Thoracic aorta (tissue), 2 donors: Measurements from ENCODE around the gene EYA4. TPM values are rescaled to one million over a fixed set of nuclear protein-coding genes. Genes with fewer than 3 reads are reported as not detected.

Experiments used
- ATAC-seq: fragments of 150-250 bp; one replicate; pipeline ENCODE4 v1.8.0; 2017; ENCODE audit warnings: low read depth; ENCODE audit not compliant: insufficient number of reproducible peaks, low FRiP score
- DNase-seq: peaks from one replicate; pipeline ENCODE4 v3.0.0-alpha.2; 2020; ENCODE audit warnings: low spot score
- H3K27ac ChIP-seq, 2 donors: fragments of 200-600 bp; sonication (generic); 1 replicate in 1 of 2; 2 replicates in 1 of 2; pipeline ENCODE4 v1.5.1; 2016; ENCODE audit warnings: mild to moderate bottlenecking in 2 of 2, moderate library complexity in 2 of 2
- H3K27me3 ChIP-seq: fragments of 200-600 bp; sonication (generic); replicated peaks from 2 replicates; pipeline ENCODE4 v1.6.0; 2016; ENCODE audit warnings: mild to moderate bottlenecking; ENCODE audit not compliant: insufficient read depth
- H3K36me3 ChIP-seq: fragments of 200-600 bp; sonication (generic); one replicate; pipeline ENCODE4 v1.5.1; 2016
- H3K4me1 ChIP-seq, 2 donors: fragments of 200-600 bp; sonication (generic); 1 replicate in 1 of 2; 2 replicates in 1 of 2; pipeline versions ENCODE4 v1.5.1 to v1.6.0; 2016; ENCODE audit warnings: low read depth in 2 of 2, mild to moderate bottlenecking in 1 of 2; ENCODE audit not compliant: control insufficient read depth in 1 of 2
- H3K4me3 ChIP-seq: fragments of 200-600 bp; sonication (generic); 2 replicates; pipeline ENCODE4 v1.5.1; 2016; ENCODE audit warnings: mild to moderate bottlenecking
- H3K9me3 ChIP-seq: fragments of 200-600 bp; sonication (generic); 2 replicates; pipeline ENCODE4 v1.5.1; 2016
- total RNA-seq, 2 donors: library from RNA; depleted of rRNA; stranded (reverse); fragments of >200 nt; gene quantifications; one replicate each; pipeline versions ENCODE4 v1.1.0 to v1.2.3, GENCODE V29; 2016
- TF ChIP-seq, protein P1 (sequence below): fragments of 200-600 bp; sonication (generic); IDR thresholded peaks from one replicate; pipeline ENCODE4 v1.5.1; 2019; ENCODE audit warnings: antibody characterized with exemption

EYA4 gene
- total RNA-seq, 2 donors from 2014 or later: 1.3 to 3.0 TPM

DNA sequence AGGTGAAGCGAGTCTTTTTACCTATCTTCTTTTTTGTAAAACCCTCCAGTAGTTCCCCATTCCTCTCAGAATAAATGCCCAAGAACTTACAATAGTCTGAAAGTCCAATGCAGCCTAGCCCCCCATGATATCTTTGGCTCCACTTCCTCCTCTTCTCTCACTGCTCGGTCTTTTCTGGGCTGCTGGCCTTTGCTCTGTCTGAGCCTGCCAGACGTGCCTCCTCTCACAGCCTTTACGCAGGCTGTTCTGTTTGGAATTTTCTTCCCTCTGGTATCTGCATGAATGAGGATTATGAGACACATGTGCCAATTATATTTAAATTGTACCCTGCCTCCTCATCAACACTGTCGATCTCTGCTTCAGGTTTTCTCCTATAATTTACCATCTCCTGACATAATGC is 174.1 kb downstream of the EYA4 start:
- DNase-seq (no peak), ATAC-seq (no peak)
- TF ChIP-seq, protein P1, sequence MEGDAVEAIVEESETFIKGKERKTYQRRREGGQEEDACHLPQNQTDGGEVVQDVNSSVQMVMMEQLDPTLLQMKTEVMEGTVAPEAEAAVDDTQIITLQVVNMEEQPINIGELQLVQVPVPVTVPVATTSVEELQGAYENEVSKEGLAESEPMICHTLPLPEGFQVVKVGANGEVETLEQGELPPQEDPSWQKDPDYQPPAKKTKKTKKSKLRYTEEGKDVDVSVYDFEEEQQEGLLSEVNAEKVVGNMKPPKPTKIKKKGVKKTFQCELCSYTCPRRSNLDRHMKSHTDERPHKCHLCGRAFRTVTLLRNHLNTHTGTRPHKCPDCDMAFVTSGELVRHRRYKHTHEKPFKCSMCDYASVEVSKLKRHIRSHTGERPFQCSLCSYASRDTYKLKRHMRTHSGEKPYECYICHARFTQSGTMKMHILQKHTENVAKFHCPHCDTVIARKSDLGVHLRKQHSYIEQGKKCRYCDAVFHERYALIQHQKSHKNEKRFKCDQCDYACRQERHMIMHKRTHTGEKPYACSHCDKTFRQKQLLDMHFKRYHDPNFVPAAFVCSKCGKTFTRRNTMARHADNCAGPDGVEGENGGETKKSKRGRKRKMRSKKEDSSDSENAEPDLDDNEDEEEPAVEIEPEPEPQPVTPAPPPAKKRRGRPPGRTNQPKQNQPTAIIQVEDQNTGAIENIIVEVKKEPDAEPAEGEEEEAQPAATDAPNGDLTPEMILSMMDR: no peak
- Histone ChIP-seq H3K36me3 (no peaks in the 10 kb centered on the region), H3K27ac (no peak overlapping the region), H3K9me3 (no peaks in the 10 kb centered on the region), H3K4me3 (no peak overlapping the region), H3K27me3 (no peaks in the 10 kb centered on the region), H3K4me1 (no peaks in the 10 kb centered on the region)

DNA sequence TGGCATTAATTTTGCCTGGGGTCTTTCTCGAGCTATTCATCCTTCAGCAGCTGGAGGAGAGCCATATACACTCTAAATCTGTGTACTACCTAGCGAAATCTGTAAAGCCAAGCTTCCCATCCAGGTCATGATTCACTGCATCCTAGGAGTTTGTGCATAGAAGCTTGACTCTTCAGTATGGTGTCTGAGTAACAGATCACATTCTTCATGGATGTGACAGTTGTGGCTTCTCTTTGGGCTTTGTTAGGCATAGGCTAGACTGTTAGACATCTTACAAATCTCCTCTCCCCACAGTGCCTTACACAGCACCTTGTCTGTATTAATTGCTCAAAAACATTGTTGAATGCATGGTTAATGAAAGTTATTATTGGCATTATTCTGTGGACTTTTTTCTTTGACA is 177.0 kb downstream of the EYA4 start:
- H3K9me3 ChIP-seq: no peaks in the 10 kb centered on the region
- ATAC-seq (no peak), DNase-seq (no peak)
- H3K27me3 ChIP-seq: no peaks in the 10 kb centered on the region
- H3K4me3 ChIP-seq: no peak overlapping the region
- no peaks in the 10 kb centered on the region for H3K4me1 ChIP-seq
- H3K36me3 ChIP-seq: no peaks in the 10 kb centered on the region
- no peak overlapping the region for H3K27ac ChIP-seq
- TF ChIP-seq, protein P1: no peak

DNA sequence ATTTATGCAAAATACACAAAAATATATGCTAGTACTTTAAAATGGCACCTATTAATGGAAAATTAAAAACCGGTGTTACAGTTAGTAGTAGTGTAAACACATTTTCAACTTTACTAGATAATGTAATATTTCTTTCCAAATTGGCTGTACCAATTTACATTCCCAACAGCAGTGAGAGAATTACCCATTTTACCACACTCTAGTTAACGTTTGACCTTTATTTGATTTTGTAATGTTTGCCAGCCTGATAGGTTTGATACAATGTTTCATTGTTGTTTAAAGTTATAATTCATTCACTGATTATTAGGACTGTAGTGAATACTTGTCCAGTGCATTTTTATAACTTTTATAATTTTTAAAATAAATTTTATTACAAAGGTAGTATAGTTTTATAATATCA is 182.1 kb downstream of the EYA4 start:
- TF ChIP-seq, protein P1: no peak
- ATAC-seq (no peak), DNase-seq (no peak)
- Histone ChIP-seq H3K4me3 (no peak overlapping the region), H3K27me3 (no peaks in the 10 kb centered on the region), H3K27ac (no peak overlapping the region), H3K36me3 (no peaks in the 10 kb centered on the region), H3K9me3 (no peaks in the 10 kb centered on the region), H3K4me1 (no peaks in the 10 kb centered on the region)

DNA sequence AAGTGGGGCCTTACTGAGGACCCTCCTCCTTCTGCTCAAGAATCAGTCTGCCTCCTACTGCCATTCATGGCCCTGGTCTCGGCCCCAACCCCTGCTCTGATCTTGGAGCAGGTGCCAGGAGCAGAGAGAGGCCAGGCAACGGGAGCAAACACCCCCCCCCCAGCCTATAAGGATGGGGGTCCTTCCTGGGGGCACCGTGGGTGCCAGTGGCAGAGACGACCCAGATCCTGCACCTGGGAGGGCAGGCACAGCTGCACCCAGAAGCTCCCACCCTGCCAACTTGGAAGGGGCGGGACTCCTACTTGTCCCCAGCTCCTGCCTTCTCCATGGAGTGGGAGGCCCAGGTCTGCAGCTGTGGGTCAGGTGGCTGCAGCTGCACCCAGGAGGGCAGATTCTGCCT is 183.2 kb downstream of the EYA4 start:
- H3K4me3 ChIP-seq: no peak overlapping the region
- H3K4me1 ChIP-seq: no peaks in the 10 kb centered on the region
- H3K36me3 ChIP-seq: no peaks in the 10 kb centered on the region
- H3K27ac ChIP-seq: no peak overlapping the region
- no peaks in the 10 kb centered on the region for H3K27me3 ChIP-seq
- DNase-seq (no peak), ATAC-seq (no peak)
- TF ChIP-seq, protein P1: no peak
- H3K9me3 ChIP-seq: no peaks in the 10 kb centered on the region

DNA sequence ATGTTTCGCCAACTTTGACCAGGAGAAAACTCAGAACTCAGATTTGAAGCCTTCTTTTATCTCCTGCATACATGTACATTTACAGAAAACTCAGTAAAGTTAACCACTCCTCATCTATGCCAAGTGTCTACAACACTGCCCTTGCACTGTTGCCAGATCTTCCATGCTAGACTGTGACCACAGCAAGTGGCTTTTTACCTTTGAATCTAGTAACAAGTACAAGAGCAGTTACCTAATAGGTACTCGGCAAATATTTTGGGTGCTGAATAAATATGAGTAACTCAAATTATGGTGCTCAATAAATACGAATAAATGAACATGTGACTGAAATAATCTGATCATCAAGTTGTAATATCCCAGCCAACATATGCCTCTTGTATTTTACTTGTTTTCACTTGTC is 184.9 kb downstream of the EYA4 start:
- no peaks in the 10 kb centered on the region for H3K36me3 ChIP-seq
- H3K27ac ChIP-seq: no peak overlapping the region
- no peak overlapping the region for H3K4me3 ChIP-seq
- H3K4me1 ChIP-seq: no peaks in the 10 kb centered on the region
- H3K27me3 ChIP-seq: no peaks in the 10 kb centered on the region
- TF ChIP-seq, protein P1: no peak
- H3K9me3 ChIP-seq: no peaks in the 10 kb centered on the region
- DNase-seq (no peak), ATAC-seq (no peak)
